Measurements from ENCODE around the gene GMEB2. TPM values are rescaled to one million over a fixed set of nuclear protein-coding genes. Genes with fewer than 3 reads are reported as not detected.

Gene GMEB2
- polyA plus RNA-seq, 4 donors = 8.4 to 10.4 (median 9.6) TPM

DNA sequence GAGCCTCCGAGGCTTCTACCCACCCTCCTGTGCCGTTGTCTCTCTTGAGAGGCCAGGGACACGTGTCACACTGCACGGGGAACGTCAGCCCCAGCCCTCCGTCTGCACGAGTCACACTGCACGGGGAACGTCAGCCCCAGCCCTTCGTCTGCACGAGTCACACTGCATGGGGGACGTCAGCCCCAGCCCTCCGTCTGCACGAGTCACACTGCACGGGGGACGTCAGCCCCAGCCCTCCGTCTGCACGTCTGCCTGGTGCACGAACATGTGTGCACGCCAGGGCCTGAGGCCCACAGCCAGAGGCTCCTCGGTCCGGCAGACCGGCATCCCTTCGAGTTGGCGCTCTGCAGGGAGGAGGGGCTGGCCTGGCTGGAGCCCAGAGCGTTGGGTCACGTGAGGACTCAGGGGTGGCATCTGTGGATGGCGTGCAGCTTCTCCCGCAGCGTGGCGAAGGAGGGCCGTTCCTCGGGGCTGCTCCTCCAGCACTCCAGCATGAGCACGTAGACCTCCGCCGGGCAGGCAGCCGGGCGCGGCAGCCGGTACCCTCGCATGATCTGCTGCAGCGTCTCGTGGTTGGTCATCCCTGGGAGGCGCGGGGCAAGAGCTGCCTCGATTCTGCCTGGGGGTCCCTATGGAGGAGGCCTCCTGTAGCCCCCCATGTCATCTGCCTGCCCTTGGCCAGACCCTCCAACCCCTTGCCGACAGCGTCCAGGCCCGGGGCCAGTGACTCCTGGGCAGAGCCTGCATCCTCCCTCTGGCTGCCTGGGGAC is 86.3 kb downstream of the GMEB2 start:
- Histone ChIP-seq H3K9me3 (ENCODE audit: control insufficient read depth in 2 of 2, insufficient read depth in 1 of 2, low read depth in 1 of 2, low read length in 1 of 2) (no peaks in the 10 kb centered on the region), H3K4me1 (ENCODE audit: control insufficient read depth in 3 of 3, insufficient read depth in 2 of 3, low read depth in 1 of 3, low read length in 2 of 3) (peaks cover 0 to 26% (median 2%) of the 10 kb centered on the region in 3 donors), H3K36me3 (ENCODE audit: control insufficient read depth in 3 of 3, insufficient read depth in 2 of 3, low read depth in 1 of 3, low read length in 3 of 3) (no peaks in the 10 kb centered on the region), H3K27me3 (ENCODE audit: control insufficient read depth in 3 of 3, insufficient read depth in 3 of 3, low read length in 3 of 3) (peaks cover 0 to 5% (median 0%) of the 10 kb centered on the region in 3 donors), H3K27ac (ENCODE audit: low read depth in 1 of 3, low read length in 2 of 3) (no peak overlapping the region), H3K4me3 (ENCODE audit: low read depth in 1 of 3, low read length in 3 of 3) (no peak overlapping the region)
- FAIRE-seq (no peak), DNase-seq (no peak)
- 55 to 77% (median 66%) methylated on average over 45 to 49 of the region's 49 CpGs for WGBS, 3 donors

- peaks cover 0 to 4% (median 0%) of the 10 kb centered on the region in 3 donors for H3K27me3 ChIP-seq (ENCODE audit: control insufficient read depth in 3 of 3, insufficient read depth in 3 of 3, low read length in 3 of 3)
- H3K36me3 ChIP-seq (ENCODE audit: control insufficient read depth in 3 of 3, insufficient read depth in 2 of 3, low read depth in 1 of 3, low read length in 3 of 3) = no peaks in the 10 kb centered on the region
- no peak overlapping the region for H3K27ac ChIP-seq (ENCODE audit: low read depth in 1 of 3, low read length in 2 of 3)
- peaks cover 0 to 25% (median 2%) of the 10 kb centered on the region in 3 donors for H3K4me1 ChIP-seq (ENCODE audit: control insufficient read depth in 3 of 3, insufficient read depth in 2 of 3, low read depth in 1 of 3, low read length in 2 of 3)
- DNase-seq = no peak
- no peaks in the 10 kb centered on the region for H3K9me3 ChIP-seq (ENCODE audit: control insufficient read depth in 2 of 2, insufficient read depth in 1 of 2, low read depth in 1 of 2, low read length in 1 of 2)
- no peak overlapping the region for H3K4me3 ChIP-seq (ENCODE audit: low read depth in 1 of 3, low read length in 3 of 3)
- WGBS, 3 donors = 83 to 88% (median 85%) methylated on average over 29 of the region's 29 CpGs
- no peak for FAIRE-seq
These were observed 87.2 kb downstream of the GMEB2 start for GRCh38 chr20:63539441-63540370.

GRCh38 chr20:63539092-63539430 is 87.8 kb downstream of the GMEB2 start:
- no peak overlapping the region for H3K4me3 ChIP-seq (ENCODE audit: low read depth in 1 of 3, low read length in 3 of 3)
- H3K27me3 ChIP-seq (ENCODE audit: control insufficient read depth in 3 of 3, insufficient read depth in 3 of 3, low read length in 3 of 3) = peaks cover 0 to 6% (median 0%) of the 10 kb centered on the region in 3 donors
- H3K9me3 ChIP-seq (ENCODE audit: control insufficient read depth in 2 of 2, insufficient read depth in 1 of 2, low read depth in 1 of 2, low read length in 1 of 2) = no peaks in the 10 kb centered on the region
- no peaks in the 10 kb centered on the region for H3K36me3 ChIP-seq (ENCODE audit: control insufficient read depth in 3 of 3, insufficient read depth in 2 of 3, low read depth in 1 of 3, low read length in 3 of 3)
- 11 to 60% (median 28%) methylated on average over 12 of the region's 12 CpGs for WGBS, 3 donors
- FAIRE-seq (no peak), DNase-seq (no peak)
- peaks cover 0 to 22% (median 2%) of the 10 kb centered on the region in 3 donors for H3K4me1 ChIP-seq (ENCODE audit: control insufficient read depth in 3 of 3, insufficient read depth in 2 of 3, low read depth in 1 of 3, low read length in 2 of 3)
- H3K27ac ChIP-seq (ENCODE audit: low read depth in 1 of 3, low read length in 2 of 3) = no peak overlapping the region

GRCh38 chr20:63538204-63539091 is 88.5 kb downstream of the GMEB2 start:
- Histone ChIP-seq H3K4me1 (ENCODE audit: control insufficient read depth in 3 of 3, insufficient read depth in 2 of 3, low read depth in 1 of 3, low read length in 2 of 3) (peaks cover 0 to 23% (median 2%) of the 10 kb centered on the region in 3 donors), H3K36me3 (ENCODE audit: control insufficient read depth in 3 of 3, insufficient read depth in 2 of 3, low read depth in 1 of 3, low read length in 3 of 3) (no peaks in the 10 kb centered on the region), H3K27ac (ENCODE audit: low read depth in 1 of 3, low read length in 2 of 3) (peak overlapping the region in 1 of 3 donors; percentile 89), H3K9me3 (ENCODE audit: control insufficient read depth in 2 of 2, insufficient read depth in 1 of 2, low read depth in 1 of 2, low read length in 1 of 2) (no peaks in the 10 kb centered on the region), H3K27me3 (ENCODE audit: control insufficient read depth in 3 of 3, insufficient read depth in 3 of 3, low read length in 3 of 3) (peaks cover 0 to 7% (median 0%) of the 10 kb centered on the region in 3 donors), H3K4me3 (ENCODE audit: low read depth in 1 of 3, low read length in 3 of 3) (peak overlapping the region in 2 of 3 donors; percentile 5 to 17)
- no peak for FAIRE-seq
- DNase-seq = peak in 1 of 2 donors; percentile 84
- 8 to 34% (median 13%) methylated on average over 26 to 27 of the region's 27 CpGs for WGBS, 3 donors

Other genes with a start within 250 kb of the GMEB2 start
- 1 to 10 TPM in 1 of 4 donors, under 1 TPM in 2, not detected in 1; 0.27 to 1.4 (median 0.65) TPM for gene KCNQ2, start 154.4 kb downstream of the GMEB2 start, polyA plus RNA-seq
- 10 to 100 TPM in 2 of 4 donors, 1 to 10 TPM in 2; 3.1 to 18.6 (median 9.7) TPM for gene EEF1A2, start 128.0 kb downstream of the GMEB2 start, polyA plus RNA-seq
- 100 to 1,000 TPM; 273 to 356 (median 295) TPM for gene PPDPF, start 106.3 kb downstream of the GMEB2 start, polyA plus RNA-seq
- 10 to 100 TPM in 3 of 4 donors, under 1 TPM in 1; 0.56 to 87.0 (median 47.5) TPM for gene PTK6, start 89.7 kb downstream of the GMEB2 start, polyA plus RNA-seq
- under 1 TPM in 1 of 4 donors, not detected in 3; 0.18 TPM for gene SRMS, start 79.4 kb downstream of the GMEB2 start, polyA plus RNA-seq
- gene FNDC11, start 72.9 kb downstream of the GMEB2 start, polyA plus RNA-seq = under 1 TPM in 2 of 4 donors, not detected in 2; 0.22 to 0.25 TPM
- 10 to 100 TPM in 2 of 4 donors, 1 to 10 TPM in 2; 3.8 to 14.2 (median 9.4) TPM for gene HELZ2, start 52.9 kb downstream of the GMEB2 start, polyA plus RNA-seq
- 10 to 100 TPM in 1 of 4 donors, 1 to 10 TPM in 3; 1.1 to 21.4 (median 5.2) TPM for gene STMN3, start 26.3 kb upstream of the GMEB2 start, polyA plus RNA-seq
- gene RTEL1, start 31.2 kb upstream of the GMEB2 start, polyA plus RNA-seq = 10 to 100 TPM in 2 of 4 donors, 1 to 10 TPM in 2; 3.5 to 15.0 (median 10.5) TPM
- gene TNFRSF6B, start 69.6 kb upstream of the GMEB2 start, polyA plus RNA-seq = 10 to 100 TPM in 1 of 4 donors, 1 to 10 TPM in 3; 1.9 to 15.9 (median 5.8) TPM
- 10 to 100 TPM; 21.5 to 78.6 (median 60.8) TPM for gene ARFRP1, start 80.9 kb upstream of the GMEB2 start, polyA plus RNA-seq
- gene ZGPAT, start 80.9 kb upstream of the GMEB2 start, polyA plus RNA-seq = 10 to 100 TPM; 20.5 to 39.8 (median 30.6) TPM
- gene LIME1, start 109.6 kb upstream of the GMEB2 start, polyA plus RNA-seq = 10 to 100 TPM in 3 of 4 donors, 1 to 10 TPM in 1; 6.1 to 48.4 (median 22.6) TPM
- 10 to 100 TPM; 11.6 to 69.9 (median 17.6) TPM for gene SLC2A4RG, start 112.7 kb upstream of the GMEB2 start, polyA plus RNA-seq
- 1 to 10 TPM in 3 of 4 donors, not detected in 1; 1.1 to 3.1 (median 2.6) TPM for gene ZBTB46, start 204.2 kb upstream of the GMEB2 start, polyA plus RNA-seq
- gene ABHD16B, start 234.4 kb upstream of the GMEB2 start, polyA plus RNA-seq = under 1 TPM in 2 of 4 donors, not detected in 2; 0.34 to 0.67 TPM
- gene TPD52L2, start 238.2 kb upstream of the GMEB2 start, polyA plus RNA-seq = 10 to 100 TPM; 65.6 to 87.7 (median 70.0) TPM

Data from small intestine (tissue), 7 donors.